K562 (cell line): ENCODE data around the gene IL4I1. TPM values are rescaled to one million over a fixed set of nuclear protein-coding genes. Genes with fewer than 3 reads are reported as not detected.

Experiments
- ATAC-seq: fragments of 200-7000 bp; cut with Tn5 transposase; 3 replicates; pipeline ENCODE4 v1.9.1; 2020; ENCODE audit warnings: moderate library complexity
- BruUV-seq: library from RNA; stranded (reverse); fragments of 400-500 nt; replicated peaks from 2 replicates; lab custom pipeline; 2021; lab: Mats Ljungman, UMichigan
- CTCF ChIA-PET: fragments of 300-600 bp; formaldehyde crosslinking; extraction: SDS; loops from one replicate; lab custom pipeline; 2021; ENCODE audit warnings: low intra/inter-chr PET ratio; lab: Yijun Ruan, JAX
- POLR2A ChIA-PET: fragments of 300-600, 350-650 bp; sonication (Branson Sonifier 250); formaldehyde crosslinking; extraction: SDS; loops from one replicate; lab custom pipeline; 2021; ENCODE audit warnings: antibody characterized with exemption, inconsistent platforms; lab: Yijun Ruan, JAX
- DNase-seq, 4 experiments: peaks; one replicate each; pipeline versions ENCODE4 v3.0.0 to v3.0.0-alpha.2; 2011 to 2018; ENCODE audit warnings: low spot score in 3 of 4, mixed read lengths in 3 of 4; ENCODE audit errors: extremely low read depth in 1 of 4
- FAIRE-seq: peaks from 2 replicates; lab custom pipeline; 2011; peaks lifted over from hg19 to GRCh38; lab: Jason Lieb, UNC
- H2AFZ ChIP-seq: 2 replicates; pipeline ENCODE4 v1.6.0; 2011; ENCODE audit warnings: low read depth, low read length, control low read depth, inconsistent platforms
- H3K27ac ChIP-seq: fragments of 200-600 bp; 3 replicates; pipeline ENCODE4 v1.8.0; 2011; ENCODE audit warnings: low read depth, mild to moderate bottlenecking, control low read depth, inconsistent platforms, low read length, moderate library complexity, mixed read lengths; ENCODE audit errors: extremely low read depth
- H3K27me3 ChIP-seq, 2 experiments: fragments of 300-600 bp in 1 of 2; 2 replicates in 1 of 2; 3 replicates in 1 of 2; pipeline versions ENCODE4 v1.6.0 to v1.8.0; 2011; ENCODE audit warnings: inconsistent platforms in 2 of 2, low read length in 2 of 2, mild to moderate bottlenecking in 1 of 2, mixed read lengths in 1 of 2, moderate library complexity in 1 of 2; ENCODE audit not compliant: control insufficient read depth in 2 of 2, insufficient read depth in 2 of 2
- H3K36me3 ChIP-seq: fragments of 300-600 bp; 3 replicates; pipeline ENCODE4 v1.8.0; 2011; ENCODE audit warnings: mild to moderate bottlenecking, low read length, inconsistent platforms; ENCODE audit not compliant: control insufficient read depth, insufficient read depth
- H3K4me1 ChIP-seq, 2 experiments: fragments of 200-600 bp in 1 of 2; replicated peaks in 1 of 2; 2 replicates in 1 of 2; 3 replicates in 1 of 2; pipeline versions ENCODE4 v1.5.1 to v1.8.0; 2011; ENCODE audit warnings: inconsistent platforms in 2 of 2, low read length in 2 of 2, mild to moderate bottlenecking in 1 of 2, mixed read lengths in 1 of 2, moderate library complexity in 1 of 2; ENCODE audit not compliant: control insufficient read depth in 2 of 2, insufficient read depth in 2 of 2
- H3K4me2 ChIP-seq: 2 replicates; pipeline ENCODE4 v1.6.1; 2011; ENCODE audit warnings: low read length, control low read depth, inconsistent platforms, mixed read lengths; ENCODE audit not compliant: insufficient read depth
- H3K4me3 ChIP-seq: fragments of 200-600 bp; sonication (generic), shearing (Covaris generic); 2 replicates; pipeline ENCODE4 v1.5.1; 2016; ENCODE audit warnings: control low read depth, inconsistent platforms
- H3K79me2 ChIP-seq: fragments of 200-600 bp; 3 replicates; pipeline ENCODE4 v1.8.0; 2011; ENCODE audit warnings: low read length, inconsistent platforms; ENCODE audit not compliant: control insufficient read depth, insufficient read depth
- H3K9ac ChIP-seq, 2 experiments: 2 replicates each; pipeline versions ENCODE4 v1.6.0 to v1.6.1; 2011; ENCODE audit warnings: low read depth in 2 of 2, low read length in 2 of 2, control low read depth in 1 of 2, inconsistent platforms in 1 of 2, mild to moderate bottlenecking in 1 of 2, mixed read lengths in 1 of 2; ENCODE audit not compliant: insufficient read depth in 1 of 2
- H3K9me1 ChIP-seq: one replicate; pipeline ENCODE4 v1.6.0; 2011; ENCODE audit warnings: inconsistent platforms, mild to moderate bottlenecking, low read length, moderate library complexity; ENCODE audit not compliant: control insufficient read depth, insufficient read depth
- H3K9me3 ChIP-seq: replicated peaks from 2 replicates; pipeline ENCODE4 v1.5.1; 2011; ENCODE audit warnings: low read depth, low read length, inconsistent platforms; ENCODE audit not compliant: control insufficient read depth, insufficient read depth
- H4K20me1 ChIP-seq: replicated peaks from 2 replicates; pipeline ENCODE4 v1.6.1; 2011; ENCODE audit warnings: low read length, inconsistent platforms, mixed read lengths; ENCODE audit not compliant: control insufficient read depth, insufficient read depth
- GATA2 ChIP-seq: sonication (generic); formaldehyde crosslinking; IDR thresholded peaks from 2 replicates; pipeline ENCODE4 v1.4.0; 2020; ENCODE audit warnings: mild to moderate bottlenecking, missing genetic modification reagents
- HDAC2 ChIP-seq: fragments of 450-650 bp; IDR thresholded peaks from 2 replicates; pipeline ENCODE4 v1.6.1; 2016; ENCODE audit warnings: mild to moderate bottlenecking
- KDM4B ChIP-seq, 2 experiments: fragments of 450-650 bp in 1 of 2; sonication (generic) in 1 of 2; IDR thresholded peaks; 2 replicates each; pipeline ENCODE4 v1.6.1; 2016 to 2017; ENCODE audit warnings: borderline replicate concordance in 2 of 2, antibody characterized with exemption in 1 of 2, low read depth in 1 of 2, mild to moderate bottlenecking in 1 of 2
- NCOA4 ChIP-seq: fragments of 450-650 bp; IDR thresholded peaks from 2 replicates; pipeline ENCODE4 v1.6.1; 2018; ENCODE audit warnings: mild to moderate bottlenecking; ENCODE audit not compliant: partially characterized antibody
- PPARD ChIP-seq: fragments of 250-450 bp; sonication (Bioruptor Pico); IDR thresholded peaks from 2 replicates; pipeline ENCODE4 v1.8.0; 2022; ENCODE audit warnings: inconsistent platforms, mild to moderate bottlenecking, moderate library complexity
- PYGO2 ChIP-seq: fragments of 450-650 bp; IDR thresholded peaks from 2 replicates; pipeline ENCODE4 v1.6.1; 2016; ENCODE audit warnings: mild to moderate bottlenecking, missing genetic modification characterization, moderate library complexity, missing compliant biosample characterization
- RAD21 ChIP-seq, 2 experiments: fragments of 250-450 bp in 1 of 2; fragments of 450-650 bp in 1 of 2; sonication (Bioruptor Pico) in 1 of 2; formaldehyde crosslinking in 1 of 2; IDR thresholded peaks in 1 of 2; conservative IDR thresholded peaks in 1 of 2; 2 replicates each; pipeline versions ENCODE4 v1.4.0 to v1.8.0; 2020 to 2022; ENCODE audit warnings: mild to moderate bottlenecking in 2 of 2, moderate library complexity in 1 of 2
- RCOR1 ChIP-seq, 2 experiments: IDR thresholded peaks; 2 replicates each; pipeline ENCODE4 v1.6.1; 2012; ENCODE audit warnings: low read depth in 2 of 2, low read length in 2 of 2, borderline replicate concordance in 1 of 2, improper control_type of control experiment in 1 of 2
- SRSF9 ChIP-seq: fragments of 200-400 bp; formaldehyde crosslinking; IDR thresholded peaks from 2 replicates; pipeline ENCODE4 v1.6.1; 2017; ENCODE audit warnings: low read depth, low read length, borderline replicate concordance
- TCF7L2 ChIP-seq: fragments of 150-350 bp; IDR thresholded peaks from 2 replicates; pipeline ENCODE4 v1.6.1; 2016; ENCODE audit warnings: low read depth, mild to moderate bottlenecking, low read length, moderate library complexity
- ZNF282 ChIP-seq: sonication (generic); formaldehyde crosslinking; IDR thresholded peaks from 2 replicates; pipeline ENCODE4 v1.8.1; 2023; ENCODE audit warnings: missing genetic modification reagents
- ZNF347 ChIP-seq: fragments of 450-650 bp; formaldehyde crosslinking; IDR thresholded peaks from 2 replicates; pipeline ENCODE4 v1.4.0; 2020; ENCODE audit warnings: low read depth, mild to moderate bottlenecking, moderate library complexity
- ZNF76 ChIP-seq: fragments of 250-450 bp; sonication (Bioruptor Pico); IDR thresholded peaks from 2 replicates; pipeline ENCODE4 v1.4.0; 2020; ENCODE audit warnings: mild to moderate bottlenecking, moderate library complexity, borderline replicate concordance
- WGBS: fragments of 100-300 bp; shearing (Covaris generic); methylation state at CpG from one replicate; pipeline ENCODE4 v1.1.6; 2016; ENCODE audit warnings: low coverage, mixed read lengths; ENCODE audit not compliant: insufficient coverage; ENCODE audit errors: missing lambda C conversion rate; 5-methylcytosine and 5-hydroxymethylcytosine counted together
- in situ Hi-C: fragments of 300-500 bp; cut with MboI; formaldehyde crosslinking; loops from 4 replicates; pipeline ENCODE4 v1.15.0; 2018; ENCODE audit warnings: inconsistent platforms, mixed read lengths
- intact Hi-C: fragments of 100-400 bp; cut with micrococcal nuclease; formaldehyde crosslinking; loops from 2 replicates; pipeline ENCODE4 v1.14.2; 2022
- polyA plus RNA-seq, 8 experiments: library from polyadenylated mRNA; depleted of rRNA in 4 of 8; stranded (reverse) in 5 of 8; unstranded in 3 of 8; fragments of >200 nt; fragmentation: Nextera tagmentation in 2 of 8; fragmentation: Illumina TruSeq in 1 of 8; extraction: Ambion mirVana in 2 of 8; extraction: Trizol in 1 of 8; gene quantifications; 2 replicates each; pipeline versions ENCODE4 v1.2.1 to v1.2.3, GENCODE V29; 2011 to 2014; ENCODE audit warnings: inconsistent platforms in 1 of 8, missing spikeins in 1 of 8
- total RNA-seq, 7 experiments: library from RNA; depleted of rRNA in 6 of 7; stranded (reverse); fragments of >200 nt in 6 of 7; fragmentation: Illumina TruSeq in 2 of 7; extraction: Trizol in 2 of 7; gene quantifications; 2 replicates each; pipeline versions ENCODE4 v1.2.1 to v1.2.3, GENCODE V29; 2011 to 2021; ENCODE audit warnings: low replicate concordance in 1 of 7
- TF ChIP-seq, protein P1 (sequence below): fragments of 200-800 bp; sonication (Bioruptor generic); IDR thresholded peaks from 2 replicates; pipeline ENCODE4 v1.6.1; 2017; ENCODE audit warnings: missing genetic modification characterization, missing compliant biosample characterization
- TF ChIP-seq, protein P2 (sequence below): fragments of 250-450 bp; sonication (Bioruptor Pico); IDR thresholded peaks from 2 replicates; pipeline ENCODE4 v1.8.0; 2021; ENCODE audit warnings: mild to moderate bottlenecking, moderate library complexity
- TF ChIP-seq, protein P3 (sequence below): sonication (generic); formaldehyde crosslinking; IDR thresholded peaks from 2 replicates; pipeline ENCODE4 v1.9.0; 2022; ENCODE audit warnings: mild to moderate bottlenecking, missing genetic modification reagents

The IL4I1 gene
- total and polyA plus RNA-seq, 9 of the 15 experiments (the other 6 are each of a cell fraction or from before 2014, with no cell fraction given), result 0.06 to 0.95 (median 0.43) TPM; not detected in 2

DNA sequence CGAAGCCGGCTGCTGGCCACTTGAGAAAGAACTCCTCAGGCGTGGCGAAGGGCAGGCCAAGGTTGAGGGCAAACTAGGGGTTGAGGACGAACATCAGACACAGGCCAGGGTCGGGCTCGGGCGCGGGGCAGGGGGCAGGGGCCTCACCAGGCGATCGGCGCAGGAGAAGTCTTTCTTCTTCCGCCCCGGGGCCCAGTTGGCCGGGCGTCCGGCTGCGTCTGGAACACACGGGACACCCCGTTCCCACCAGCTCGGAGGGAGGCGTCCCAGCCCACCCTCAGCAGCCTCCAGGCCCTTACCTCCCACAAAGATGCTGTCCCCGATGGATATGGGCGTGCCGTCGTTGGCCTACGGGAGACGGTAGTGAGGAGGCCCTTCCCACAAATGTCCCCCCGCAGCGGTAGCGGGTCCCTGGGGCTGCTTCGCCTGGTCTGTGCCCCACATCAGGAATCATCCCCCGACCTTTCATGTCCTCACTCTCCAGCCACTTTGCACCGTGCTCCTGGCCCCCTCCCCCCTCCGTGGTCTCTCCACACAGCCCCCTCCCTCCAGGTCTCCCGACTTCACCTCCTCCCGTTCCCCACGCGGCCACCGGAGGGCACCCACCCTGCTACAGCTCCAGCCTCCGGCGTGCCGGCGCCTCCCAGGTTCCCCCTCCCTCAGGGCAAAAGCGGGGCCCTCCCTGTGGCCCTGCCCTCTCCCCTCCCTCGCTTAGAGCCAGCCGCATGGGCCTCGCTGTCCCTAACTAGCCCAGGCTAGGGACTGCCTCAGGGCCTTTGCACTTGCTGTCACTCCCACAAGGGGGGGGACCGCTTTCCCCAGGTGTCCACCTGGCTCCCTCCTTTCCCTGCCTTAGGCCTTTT lies 34.1 kb downstream of the IL4I1 start:
- DNase-seq, result peak; percentile 54 to 83 (median 64)
- Histone ChIP-seq H3K79me2 (peaks cover 39% of the 10 kb centered on the region), H4K20me1 (peaks cover 24% of the 10 kb centered on the region; the same call in 1 of the 2 replicates), H2AFZ (no peak overlapping the region), H3K36me3 (peaks cover 72% of the 10 kb centered on the region), H3K27me3 (no peaks in the 10 kb centered on the region), H3K9me3 (no peaks in the 10 kb centered on the region), H3K4me1 (peaks cover 20 to 81% of the 10 kb centered on the region in 2 experiments; a peak in 4 of 5 replicates), H3K4me3 (no peak overlapping the region), H3K9ac (peak overlapping the region in 1 of 2 experiments; percentile 81; a peak in 2 of 4 replicates), H3K9me1 (peaks cover 4% of the 10 kb centered on the region), H3K4me2 (no peak overlapping the region), H3K27ac (0 out of 3 replicates have a peak overlapping the region, but pooled peaks have one; percentile 25)
- ATAC-seq, result peak; percentile 54
- ChIA-PET CTCF (no interaction called here), POLR2A (interaction anchor here (1.5 kb wide), 1 partner anchor 9 kb away, joined by 7 read pairs; no protein-coding TSS in a partner anchor)
- in situ Hi-C loops, result no loop called here
- intact Hi-C loops, result no loop called here
- WGBS, result 93% methylated on average over 15 of the region's 49 CpGs
- FAIRE-seq, result peak; percentile 74
- no TSS peak for BruUV-seq
- TF ChIP-seq, protein P1, sequence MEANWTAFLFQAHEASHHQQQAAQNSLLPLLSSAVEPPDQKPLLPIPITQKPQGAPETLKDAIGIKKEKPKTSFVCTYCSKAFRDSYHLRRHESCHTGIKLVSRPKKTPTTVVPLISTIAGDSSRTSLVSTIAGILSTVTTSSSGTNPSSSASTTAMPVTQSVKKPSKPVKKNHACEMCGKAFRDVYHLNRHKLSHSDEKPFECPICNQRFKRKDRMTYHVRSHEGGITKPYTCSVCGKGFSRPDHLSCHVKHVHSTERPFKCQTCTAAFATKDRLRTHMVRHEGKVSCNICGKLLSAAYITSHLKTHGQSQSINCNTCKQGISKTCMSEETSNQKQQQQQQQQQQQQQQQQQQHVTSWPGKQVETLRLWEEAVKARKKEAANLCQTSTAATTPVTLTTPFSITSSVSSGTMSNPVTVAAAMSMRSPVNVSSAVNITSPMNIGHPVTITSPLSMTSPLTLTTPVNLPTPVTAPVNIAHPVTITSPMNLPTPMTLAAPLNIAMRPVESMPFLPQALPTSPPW (CRISPR knock-in tag), result peak; percentile 41
- TF ChIP-seq RAD21 (CRISPR knock-in tag; conservative IDR thresholded peaks at IDR 0.05 in 1 of 2, IDR thresholded peaks at IDR 0.05 in 1 of 2) (peak in 1 of 2 experiments; percentile 36; a peak in 1 of 4 replicates), KDM4B (IDR thresholded peaks at IDR 0.05; ENCODE audit: borderline replicate concordance in 2 of 2, low read depth in 1 of 2) (0 out of 4 replicates have a peak, but pooled peaks of 1 of the 2 experiments have one; percentile 56), ZNF347 (CRISPR knock-in tag) (no peak), GATA2 (CRISPR knock-in tag) (no peak), TCF7L2 (no peak), PYGO2 (tag) (no peak), ZNF282 (no peak), PPARD (no peak), SRSF9 (no peak), ZNF76 (CRISPR knock-in tag) (no peak), HDAC2 (peak; percentile 36; the same call in 1 of the 2 replicates), NCOA4 (no peak), RCOR1 (IDR thresholded peaks at IDR 0.05; ENCODE audit: borderline replicate concordance in 1 of 2, low read depth in 2 of 2, low read length in 2 of 2) (peak in 1 of 2 experiments; percentile 38; a peak in 1 of 4 replicates)
- TF ChIP-seq, protein P2, sequence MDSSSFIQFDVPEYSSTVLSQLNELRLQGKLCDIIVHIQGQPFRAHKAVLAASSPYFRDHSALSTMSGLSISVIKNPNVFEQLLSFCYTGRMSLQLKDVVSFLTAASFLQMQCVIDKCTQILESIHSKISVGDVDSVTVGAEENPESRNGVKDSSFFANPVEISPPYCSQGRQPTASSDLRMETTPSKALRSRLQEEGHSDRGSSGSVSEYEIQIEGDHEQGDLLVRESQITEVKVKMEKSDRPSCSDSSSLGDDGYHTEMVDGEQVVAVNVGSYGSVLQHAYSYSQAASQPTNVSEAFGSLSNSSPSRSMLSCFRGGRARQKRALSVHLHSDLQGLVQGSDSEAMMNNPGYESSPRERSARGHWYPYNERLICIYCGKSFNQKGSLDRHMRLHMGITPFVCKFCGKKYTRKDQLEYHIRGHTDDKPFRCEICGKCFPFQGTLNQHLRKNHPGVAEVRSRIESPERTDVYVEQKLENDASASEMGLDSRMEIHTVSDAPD (CRISPR knock-in tag), result no peak
- TF ChIP-seq, protein P3, sequence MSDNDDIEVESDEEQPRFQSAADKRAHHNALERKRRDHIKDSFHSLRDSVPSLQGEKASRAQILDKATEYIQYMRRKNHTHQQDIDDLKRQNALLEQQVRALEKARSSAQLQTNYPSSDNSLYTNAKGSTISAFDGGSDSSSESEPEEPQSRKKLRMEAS (CRISPR knock-in tag), result peak; percentile 37
